Hematopoietic multipotent progenitor cell treated with erythropoietin and hydrocortisone succinate and interleukin-3 and kit ligand, for 6 days (in vitro differentiated cells): ENCODE data around the gene SELP.

ENCODE experiments used
- DNase-seq: peaks from one replicate; pipeline ENCODE4 v3.0.0-alpha.2; 2015

The SELP gene

DNA sequence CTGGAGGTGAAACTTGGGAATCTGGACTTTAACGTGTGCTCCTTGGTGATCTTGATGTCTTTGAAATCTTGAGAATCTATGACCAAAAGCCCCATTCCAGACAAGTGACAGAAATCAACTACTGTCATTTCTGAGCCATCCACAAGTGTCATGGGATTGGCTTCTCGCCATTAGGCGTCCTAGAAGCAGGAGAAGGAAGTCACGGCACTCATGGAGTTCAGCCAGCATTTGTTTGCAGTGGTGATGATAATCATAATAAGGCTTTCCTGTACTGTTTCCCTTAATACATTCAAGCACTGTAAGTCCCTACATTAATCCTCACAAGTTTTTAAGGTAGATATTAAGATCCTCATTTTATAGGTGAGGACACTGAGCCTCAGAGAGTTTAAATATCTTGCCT is 55.6 kb downstream of the SELP start:
- DNase-seq: no peak

GRCh38 chr1:169572187-169572586 is 57.7 kb downstream of the SELP start:
- no peak for DNase-seq

GRCh38 chr1:169571450-169571849 is 58.5 kb downstream of the SELP start:
- no peak for DNase-seq

DNA sequence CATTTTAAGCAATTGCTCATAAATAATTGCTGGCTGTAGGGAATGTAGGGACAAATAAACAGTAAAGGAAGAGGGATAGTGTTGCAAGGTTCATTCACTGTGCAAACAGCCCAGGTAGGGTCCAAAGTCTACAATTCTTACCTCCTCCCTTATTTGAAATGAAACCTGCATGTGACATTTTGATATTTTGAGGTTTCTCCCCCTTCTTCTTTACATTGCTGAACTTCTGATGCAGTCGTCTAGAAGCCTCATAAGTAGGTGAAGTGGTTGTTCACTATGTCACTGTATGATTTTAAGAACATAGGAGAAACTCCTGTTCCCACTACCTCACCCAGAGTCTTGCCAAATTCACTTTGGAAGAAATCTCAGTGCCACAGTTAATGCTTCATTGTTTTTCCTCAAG is 59.8 kb downstream of the SELP start:
- DNase-seq: no peak

DNA sequence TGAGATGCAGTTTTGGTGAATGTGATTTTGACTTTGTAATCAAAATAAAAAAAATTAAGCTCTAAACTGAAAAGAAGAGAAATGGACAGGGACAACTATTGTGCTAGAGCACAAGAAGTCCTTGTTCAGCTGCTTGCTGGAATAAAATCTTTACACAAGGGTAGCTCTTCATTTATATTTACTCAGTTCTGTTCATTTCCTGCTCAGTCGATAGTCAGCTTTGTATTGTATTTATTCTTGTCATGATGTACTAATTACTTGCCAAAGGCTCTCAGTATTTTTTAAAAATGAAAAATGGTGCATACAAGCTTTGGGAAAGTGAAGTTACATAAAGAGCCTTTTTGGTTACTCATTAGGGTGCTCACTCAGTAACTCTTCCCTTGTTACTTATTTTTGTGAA is 61.4 kb downstream of the SELP start:
- DNase-seq: no peak

GRCh38 chr1:169565335-169566271 is 64.3 kb downstream of the SELP start:
- DNase-seq: peak; percentile 48

DNA sequence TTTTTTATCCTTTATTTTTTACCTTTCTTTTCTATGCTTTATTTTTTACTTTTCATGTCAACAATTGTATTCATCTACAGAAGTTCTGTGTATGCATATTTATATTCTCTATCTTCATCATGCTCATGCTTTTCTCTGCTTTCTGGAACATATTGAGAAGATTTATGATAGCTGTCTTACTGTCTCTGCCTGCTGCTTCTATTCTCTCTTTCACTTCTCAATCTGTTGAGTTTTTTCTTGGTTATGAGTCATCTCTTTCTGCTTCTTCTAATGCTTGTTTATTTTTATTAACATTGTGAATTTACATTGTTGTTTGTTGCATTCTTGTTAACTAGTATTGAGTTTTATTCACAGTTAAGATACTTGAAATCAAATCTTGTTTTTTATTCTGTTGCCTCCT is 66.3 kb downstream of the SELP start:
- no peak for DNase-seq

DNA sequence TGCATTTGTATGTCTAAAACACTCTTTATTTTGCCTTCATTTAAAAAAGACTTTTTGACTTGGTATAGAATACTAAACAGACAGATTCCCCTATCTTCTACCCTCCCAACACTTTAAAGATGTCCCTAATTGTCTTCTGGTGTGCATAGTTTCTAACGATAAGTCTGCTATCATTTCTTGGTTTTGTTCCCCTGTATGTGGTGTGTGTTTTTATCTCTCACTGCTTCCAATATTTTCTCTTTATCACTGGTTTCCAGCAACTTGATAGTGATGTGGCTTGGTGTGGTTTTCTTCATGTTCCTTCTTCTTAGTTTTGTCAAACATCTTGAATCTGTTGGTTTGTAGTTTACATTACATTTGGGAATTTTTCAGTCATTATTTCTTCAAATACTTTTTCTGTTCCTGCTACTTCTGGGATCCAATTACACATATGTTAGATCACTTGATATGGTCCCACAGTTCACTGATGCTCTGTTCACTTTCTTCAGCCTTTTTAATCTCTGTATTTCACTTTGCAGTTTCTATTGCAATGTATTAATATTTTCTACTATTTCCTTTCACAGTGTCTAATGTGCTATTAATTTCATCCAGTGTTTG is 66.8 kb downstream of the SELP start:
- DNase-seq: peak; percentile 48

DNA sequence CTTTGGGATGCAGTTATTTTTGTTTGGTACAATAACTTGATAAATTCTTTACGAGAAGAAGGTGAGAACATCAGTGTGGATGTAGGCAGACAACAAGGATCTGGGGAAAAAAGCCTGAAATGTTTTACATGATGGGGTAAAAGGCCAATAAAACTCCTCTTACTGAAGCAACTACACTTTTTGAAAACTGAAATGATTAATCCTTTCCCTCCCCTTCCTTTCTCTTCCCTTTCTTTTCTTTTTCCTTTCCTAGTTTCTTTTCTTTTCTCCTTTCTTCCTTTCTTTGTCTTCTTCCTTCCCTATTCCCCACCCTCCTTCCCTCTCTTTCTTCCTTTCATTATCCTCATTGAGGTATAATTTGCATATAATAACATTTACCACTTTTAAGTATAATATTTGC is 68.2 kb downstream of the SELP start:
- no peak for DNase-seq

DNA sequence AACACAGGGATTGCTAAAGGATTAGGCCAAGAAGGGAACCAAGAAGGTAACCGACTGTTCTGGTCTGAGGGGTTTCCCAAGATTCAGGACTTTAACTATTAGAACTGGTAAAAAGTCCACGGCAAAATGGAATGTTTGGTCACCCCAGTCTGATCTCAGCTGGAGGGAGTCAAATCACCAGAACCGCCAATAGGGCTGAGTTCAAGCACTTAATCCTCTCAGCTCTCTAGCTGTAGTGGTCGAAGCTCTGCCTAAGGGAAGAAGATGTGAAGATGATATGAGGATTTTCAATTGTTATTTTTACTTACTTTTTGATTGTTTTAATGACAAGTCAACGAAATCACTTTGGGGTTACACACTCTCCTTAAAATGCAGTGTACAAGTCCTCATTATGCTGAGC is 72.8 kb downstream of the SELP start:
- DNase-seq: no peak

DNA sequence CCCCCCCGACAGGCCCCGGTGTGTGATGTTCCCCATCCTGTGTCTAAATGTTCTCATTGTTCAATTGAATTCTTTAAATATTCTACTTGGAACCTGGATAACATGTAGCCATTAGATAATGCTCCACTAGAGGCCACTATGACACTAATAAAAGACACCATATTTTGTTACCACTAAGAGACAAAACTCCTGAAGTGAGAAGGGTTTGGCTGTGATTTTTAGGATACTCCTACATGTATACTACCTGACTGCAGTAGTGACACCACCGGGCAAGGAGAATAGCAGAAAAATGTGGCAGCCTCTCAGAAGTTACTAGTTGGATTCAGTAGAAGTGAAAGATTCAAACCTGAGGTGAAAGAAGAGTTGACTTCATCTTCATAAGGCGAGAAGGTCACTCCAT is 79.6 kb downstream of the SELP start:
- DNase-seq: peak; percentile 80

DNA sequence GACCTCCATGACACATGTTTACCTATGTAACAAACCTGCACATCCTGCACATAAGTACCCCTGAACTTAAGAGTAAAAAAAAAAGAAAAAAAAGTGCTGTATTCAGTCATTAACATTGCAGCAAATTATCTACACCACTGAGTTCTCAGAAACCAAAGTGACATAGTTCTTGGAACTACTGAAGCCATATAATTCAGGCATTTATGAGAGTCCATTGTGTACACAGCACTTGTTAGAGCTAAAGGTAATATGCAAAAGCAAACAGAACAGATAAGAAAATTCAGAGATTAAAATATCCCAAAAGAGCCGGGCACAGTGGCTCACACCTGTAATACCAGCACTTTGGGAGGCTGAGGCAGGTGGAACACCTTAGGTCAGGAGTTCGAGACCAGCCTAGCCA is 81.6 kb downstream of the SELP start:
- no peak for DNase-seq

DNA sequence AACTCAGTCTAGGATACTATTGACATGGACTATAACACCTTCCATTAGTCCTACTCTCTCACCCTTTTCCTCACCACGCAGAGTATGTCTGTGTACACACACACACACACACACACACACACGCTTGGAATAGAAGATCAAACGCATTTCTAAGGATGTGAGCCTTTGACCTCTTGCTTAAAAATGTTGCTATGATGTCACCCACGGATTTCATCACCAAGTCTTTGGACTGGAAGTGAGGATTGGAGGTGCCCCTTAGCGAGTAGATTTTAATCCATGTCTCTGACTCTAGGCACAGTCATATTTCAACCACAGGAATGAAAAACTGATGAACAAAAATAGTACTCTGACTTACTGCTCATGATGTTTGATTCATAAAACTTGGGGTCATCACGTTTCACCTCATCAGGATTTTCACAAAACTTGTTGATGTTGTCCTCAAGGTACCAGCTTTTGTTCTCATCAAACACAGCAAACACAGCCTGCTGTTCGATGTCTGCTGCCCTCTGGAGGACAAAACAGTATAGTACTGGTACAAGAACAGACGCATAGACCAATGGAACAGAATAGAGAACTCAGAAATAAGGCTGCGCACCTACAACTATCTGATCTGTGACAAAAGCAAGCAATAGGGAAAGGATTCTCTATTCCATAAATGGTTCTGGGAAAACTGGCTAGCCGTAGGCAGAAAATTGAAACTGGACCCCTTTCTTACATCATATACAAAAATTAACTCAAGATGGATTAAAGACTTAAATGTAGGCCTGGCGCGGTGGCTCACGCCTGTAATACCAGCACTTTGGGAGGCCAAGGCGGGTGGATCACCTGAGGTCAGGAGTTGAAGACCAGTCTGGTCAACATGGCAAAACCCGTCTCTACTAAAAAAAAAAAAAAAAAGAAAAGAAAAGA is 83.6 kb downstream of the SELP start:
- peak; percentile 89 for DNase-seq

DNA sequence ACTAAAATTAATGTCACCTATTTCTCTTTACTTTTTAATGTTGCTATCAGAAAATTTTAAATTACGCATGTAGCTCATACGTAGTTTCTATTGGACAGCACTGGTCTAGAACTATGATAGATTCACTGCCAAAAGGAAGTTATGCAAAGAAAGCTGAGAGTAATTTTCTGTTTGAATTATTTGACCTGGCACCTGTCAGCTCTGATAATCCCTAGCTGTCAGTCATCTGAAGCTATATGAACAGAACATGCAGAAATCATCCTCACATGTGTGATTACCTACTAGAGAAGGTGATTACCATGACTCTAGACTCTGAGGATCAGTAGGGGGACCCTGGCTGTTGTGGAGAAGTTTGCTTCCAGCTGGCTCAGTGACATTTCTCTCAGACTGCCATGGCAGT is 84.5 kb downstream of the SELP start:
- no peak for DNase-seq

DNA sequence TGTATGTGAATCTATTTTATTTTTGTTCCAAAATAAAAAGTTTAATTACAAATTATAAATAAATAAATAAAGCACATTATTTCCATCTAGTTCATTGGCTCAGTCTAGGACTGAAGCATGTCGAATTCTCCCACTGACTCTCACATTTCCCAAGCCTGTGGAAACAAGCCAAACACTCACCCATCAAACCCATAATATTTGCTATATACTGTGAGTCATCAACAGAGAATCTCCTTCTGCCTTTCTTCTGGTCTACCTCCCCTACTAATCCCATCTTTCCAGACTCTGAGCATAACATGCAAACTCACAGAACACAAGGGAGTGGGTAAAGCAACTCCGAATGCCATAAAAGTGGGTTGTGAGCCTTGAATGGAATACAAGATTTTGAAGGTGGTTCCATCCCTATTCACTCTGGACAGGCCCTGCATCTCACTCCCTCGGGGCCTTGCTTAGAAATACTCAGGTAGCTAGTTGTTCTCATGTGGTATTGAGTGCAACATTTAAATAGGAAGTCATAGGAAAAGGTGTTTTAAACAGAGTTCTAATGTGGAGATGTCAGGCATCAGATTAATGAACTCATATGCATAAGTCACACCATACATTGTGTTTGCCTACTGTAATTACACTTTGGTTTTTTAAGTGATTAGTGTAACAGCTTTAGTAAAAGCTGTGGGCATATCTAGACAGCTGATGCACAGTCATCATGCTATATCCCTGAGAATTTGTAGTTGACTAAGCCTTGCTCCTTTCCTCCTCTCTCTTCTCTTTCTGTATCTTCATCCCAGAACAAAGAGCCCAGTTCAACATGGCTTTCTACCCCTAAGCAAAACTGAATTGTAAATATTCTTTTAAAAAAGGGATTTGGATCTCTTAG is 90.7 kb downstream of the SELP start:
- DNase-seq: no peak
